HFF-Myc (cell line): ENCODE results near the gene NFE2L3.
"Not testable (repeated sequence)": the region's sequence is repeated elsewhere in the genome, so short reads cannot be mapped to it uniquely, and the experiment has no call there.

Experiments used
- DNase-seq: peaks from one replicate; pipeline ENCODE4 v3.0.0-alpha.2; 2011; ENCODE audit warnings: low read depth; ENCODE audit errors: extremely low read depth
- H3K4me3 ChIP-seq: replicated peaks from 2 replicates; pipeline ENCODE4 v1.5.1; 2011; ENCODE audit warnings: low read depth, mild to moderate bottlenecking, control low read depth, low read length
- TF ChIP-seq, protein P1 (sequence below): IDR thresholded peaks from 2 replicates; pipeline ENCODE4 v1.5.1; 2012; ENCODE audit warnings: mild to moderate bottlenecking, low read depth, low read length, control low read depth; ENCODE audit errors: missing control alignments

The NFE2L3 gene

DNA sequence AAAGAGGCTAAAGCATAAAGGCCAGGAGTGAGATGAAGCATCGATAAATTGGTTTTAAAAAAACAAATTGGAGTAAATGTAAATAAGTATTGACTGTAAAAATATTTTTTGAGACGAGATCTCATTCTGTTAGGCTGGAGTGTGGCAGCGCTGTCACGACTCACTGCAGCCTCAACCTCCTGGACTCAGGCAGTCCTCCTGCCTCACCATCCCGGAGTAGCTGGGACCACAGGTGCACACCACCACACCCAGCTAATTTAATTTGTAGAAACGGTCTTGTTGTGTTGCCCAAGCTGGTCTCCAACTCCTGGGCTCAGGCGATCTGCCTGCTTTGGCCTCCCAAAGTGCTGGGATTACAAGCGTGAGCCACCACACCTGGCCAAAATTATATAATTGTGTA lies 30.7 kb downstream of the NFE2L3 start:
- TF ChIP-seq, protein P1, sequence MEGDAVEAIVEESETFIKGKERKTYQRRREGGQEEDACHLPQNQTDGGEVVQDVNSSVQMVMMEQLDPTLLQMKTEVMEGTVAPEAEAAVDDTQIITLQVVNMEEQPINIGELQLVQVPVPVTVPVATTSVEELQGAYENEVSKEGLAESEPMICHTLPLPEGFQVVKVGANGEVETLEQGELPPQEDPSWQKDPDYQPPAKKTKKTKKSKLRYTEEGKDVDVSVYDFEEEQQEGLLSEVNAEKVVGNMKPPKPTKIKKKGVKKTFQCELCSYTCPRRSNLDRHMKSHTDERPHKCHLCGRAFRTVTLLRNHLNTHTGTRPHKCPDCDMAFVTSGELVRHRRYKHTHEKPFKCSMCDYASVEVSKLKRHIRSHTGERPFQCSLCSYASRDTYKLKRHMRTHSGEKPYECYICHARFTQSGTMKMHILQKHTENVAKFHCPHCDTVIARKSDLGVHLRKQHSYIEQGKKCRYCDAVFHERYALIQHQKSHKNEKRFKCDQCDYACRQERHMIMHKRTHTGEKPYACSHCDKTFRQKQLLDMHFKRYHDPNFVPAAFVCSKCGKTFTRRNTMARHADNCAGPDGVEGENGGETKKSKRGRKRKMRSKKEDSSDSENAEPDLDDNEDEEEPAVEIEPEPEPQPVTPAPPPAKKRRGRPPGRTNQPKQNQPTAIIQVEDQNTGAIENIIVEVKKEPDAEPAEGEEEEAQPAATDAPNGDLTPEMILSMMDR = no peak
- DNase-seq = no peak

DNA sequence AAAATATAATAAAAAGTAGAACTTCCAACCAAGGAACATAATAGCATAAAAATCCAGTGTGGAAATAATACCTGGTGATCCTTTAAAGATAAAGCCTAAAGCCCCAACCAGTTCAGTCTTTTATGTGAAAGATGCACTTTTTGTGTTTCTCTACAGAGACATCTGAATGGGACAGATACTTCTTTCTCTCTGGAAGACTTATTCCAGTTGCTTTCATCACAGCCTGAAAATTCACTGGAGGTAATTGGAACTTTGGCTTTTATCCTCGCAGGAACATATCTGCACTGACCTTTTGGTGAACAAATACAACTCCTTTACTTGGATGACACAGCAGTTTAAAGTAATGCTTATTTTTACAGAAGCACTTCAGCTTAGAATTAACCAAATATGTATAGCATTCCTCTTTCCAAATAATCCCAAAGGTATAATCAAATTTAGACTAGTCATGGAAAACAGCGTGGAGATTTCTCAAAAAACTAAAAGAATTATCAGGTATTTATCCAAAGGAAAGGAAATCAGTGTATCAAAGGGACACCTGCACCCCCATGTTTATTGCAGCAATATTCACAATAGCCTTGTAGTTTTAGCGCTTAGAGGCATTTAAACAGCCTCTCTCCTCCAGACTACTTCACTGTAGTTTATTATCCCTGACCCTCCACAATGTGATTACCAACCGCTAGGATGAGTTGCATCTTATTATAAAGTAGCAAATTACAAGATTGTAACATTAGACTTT lies 31.7 kb downstream of the NFE2L3 start:
- DNase-seq = no peak
- H3K4me3 ChIP-seq = no peak overlapping the region
- TF ChIP-seq, protein P1 = no peak

More for the DNA sequence above, 30.7 kb downstream of the NFE2L3 start:
- no peak overlapping the region for H3K4me3 ChIP-seq

DNA sequence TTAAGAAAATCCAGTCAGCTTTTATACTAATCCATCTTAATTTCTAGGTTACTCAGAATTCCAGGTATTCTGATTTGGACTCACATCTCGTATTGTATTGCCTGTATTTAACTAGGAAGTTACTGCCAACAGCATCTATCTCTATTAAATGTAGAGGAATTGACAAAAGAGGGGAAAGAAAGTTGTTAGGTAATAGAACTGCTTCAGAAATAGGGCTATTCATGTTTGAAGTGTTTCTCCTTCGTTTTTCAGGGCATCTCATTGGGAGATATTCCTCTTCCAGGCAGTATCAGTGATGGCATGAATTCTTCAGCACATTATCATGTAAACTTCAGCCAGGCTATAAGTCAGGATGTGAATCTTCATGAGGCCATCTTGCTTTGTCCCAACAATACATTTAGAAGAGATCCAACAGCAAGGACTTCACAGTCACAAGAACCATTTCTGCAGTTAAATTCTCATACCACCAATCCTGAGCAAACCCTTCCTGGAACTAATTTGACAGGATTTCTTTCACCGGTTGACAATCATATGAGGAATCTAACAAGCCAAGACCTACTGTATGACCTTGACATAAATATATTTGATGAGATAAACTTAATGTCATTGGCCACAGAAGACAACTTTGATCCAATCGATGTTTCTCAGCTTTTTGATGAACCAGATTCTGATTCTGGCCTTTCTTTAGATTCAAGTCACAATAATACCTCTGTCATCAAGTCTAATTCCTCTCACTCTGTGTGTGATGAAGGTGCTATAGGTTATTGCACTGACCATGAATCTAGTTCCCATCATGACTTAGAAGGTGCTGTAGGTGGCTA lies 32.5 kb downstream of the NFE2L3 start:
- not testable (repeated sequence) for DNase-seq, H3K4me3 ChIP-seq

DNA sequence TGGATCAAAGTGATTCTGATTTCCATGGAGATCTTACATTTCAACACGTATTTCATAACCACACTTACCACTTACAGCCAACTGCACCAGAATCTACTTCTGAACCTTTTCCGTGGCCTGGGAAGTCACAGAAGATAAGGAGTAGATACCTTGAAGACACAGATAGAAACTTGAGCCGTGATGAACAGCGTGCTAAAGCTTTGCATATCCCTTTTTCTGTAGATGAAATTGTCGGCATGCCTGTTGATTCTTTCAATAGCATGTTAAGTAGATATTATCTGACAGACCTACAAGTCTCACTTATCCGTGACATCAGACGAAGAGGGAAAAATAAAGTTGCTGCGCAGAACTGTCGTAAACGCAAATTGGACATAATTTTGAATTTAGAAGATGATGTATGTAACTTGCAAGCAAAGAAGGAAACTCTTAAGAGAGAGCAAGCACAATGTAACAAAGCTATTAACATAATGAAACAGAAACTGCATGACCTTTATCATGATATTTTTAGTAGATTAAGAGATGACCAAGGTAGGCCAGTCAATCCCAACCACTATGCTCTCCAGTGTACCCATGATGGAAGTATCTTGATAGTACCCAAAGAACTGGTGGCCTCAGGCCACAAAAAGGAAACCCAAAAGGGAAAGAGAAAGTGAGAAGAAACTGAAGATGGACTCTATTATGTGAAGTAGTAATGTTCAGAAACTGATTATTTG lies 33.3 kb downstream of the NFE2L3 start:
- no peak for DNase-seq
- TF ChIP-seq, protein P1 = no peak
- H3K4me3 ChIP-seq = no peak overlapping the region

DNA sequence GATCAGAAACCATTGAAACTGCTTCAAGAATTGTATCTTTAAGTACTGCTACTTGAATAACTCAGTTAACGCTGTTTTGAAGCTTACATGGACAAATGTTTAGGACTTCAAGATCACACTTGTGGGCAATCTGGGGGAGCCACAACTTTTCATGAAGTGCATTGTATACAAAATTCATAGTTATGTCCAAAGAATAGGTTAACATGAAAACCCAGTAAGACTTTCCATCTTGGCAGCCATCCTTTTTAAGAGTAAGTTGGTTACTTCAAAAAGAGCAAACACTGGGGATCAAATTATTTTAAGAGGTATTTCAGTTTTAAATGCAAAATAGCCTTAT lies 33.8 kb downstream of the NFE2L3 start:
- TF ChIP-seq, protein P1 = no peak
- DNase-seq = no peak
- H3K4me3 ChIP-seq = no peak overlapping the region

DNA sequence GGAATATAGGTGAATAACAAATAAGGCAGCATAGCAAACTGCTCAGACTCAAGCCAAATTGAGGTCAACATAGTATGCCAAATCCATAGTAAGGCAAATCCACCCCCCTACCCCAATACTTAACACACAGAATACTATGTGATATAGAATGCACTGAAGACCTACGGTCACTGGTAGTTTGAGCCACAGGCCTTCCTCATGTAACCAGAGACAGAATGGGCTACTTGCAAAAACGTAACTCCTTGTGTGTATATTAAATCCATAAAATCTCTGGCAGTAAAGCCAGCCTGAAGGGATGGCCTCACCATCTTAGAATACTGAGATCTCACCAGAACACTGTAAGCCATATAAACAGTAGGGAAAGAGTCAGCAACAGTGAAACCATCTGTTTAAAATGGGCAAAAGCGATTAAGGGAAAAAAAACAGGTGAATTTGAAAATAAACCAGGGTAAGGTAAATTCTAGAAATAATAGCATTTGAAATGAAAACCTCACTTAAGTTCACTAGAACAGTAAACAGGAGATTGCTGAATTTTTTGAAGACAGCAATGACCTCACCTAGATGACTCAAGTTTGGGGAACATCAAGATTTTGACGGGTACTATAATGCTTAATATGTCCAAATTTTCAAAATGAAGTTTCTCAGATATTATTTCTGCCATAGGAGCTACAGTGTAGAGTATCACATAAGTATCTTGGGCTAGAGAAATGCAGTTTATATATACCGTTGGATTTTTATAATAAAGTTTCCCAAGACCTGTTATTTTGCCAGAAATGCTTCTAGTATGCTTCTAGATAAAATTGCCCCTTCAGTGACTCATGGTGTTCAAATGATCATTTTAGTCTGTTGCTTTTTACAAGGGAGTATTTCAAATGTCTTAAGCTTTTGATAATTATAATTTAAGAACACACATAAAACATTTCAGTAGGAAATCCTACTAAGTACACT lies 34.6 kb downstream of the NFE2L3 start:
- no peak for DNase-seq
- H3K4me3 ChIP-seq = no peak overlapping the region
- TF ChIP-seq, protein P1 = no peak
